GM21390 (cell line): ENCODE measurements around the gene MAD2L2.
A peak's percentile ranks its signal among the peaks of the same experiment; 100 is the strongest.
"Not testable (repeated sequence)": the region's sequence is repeated elsewhere in the genome, so short reads cannot be mapped to it uniquely, and the experiment has no call there.

Experiments
- ATAC-seq: cut with Tn5 transposase; IDR thresholded peaks from one replicate; pipeline ENCODE4 v1.9.1; 2021; ENCODE audit not compliant: unreplicated experiment

MAD2L2 gene

GRCh38 chr1:11654137-11654938 lies 26.6 kb downstream of the MAD2L2 start, which contains the start of the genes FBXO2 and FBXO44:
TSS of gene FBXO2 (minus strand) at chr1:11654429. CDS start at chr1:11654340, 89 bp downstream.
TSS of gene FBXO44 (plus strand) at chr1:11654877. CDS start at chr1:11655836, 959 bp downstream.
- ATAC-seq: peak; percentile 70

DNA sequence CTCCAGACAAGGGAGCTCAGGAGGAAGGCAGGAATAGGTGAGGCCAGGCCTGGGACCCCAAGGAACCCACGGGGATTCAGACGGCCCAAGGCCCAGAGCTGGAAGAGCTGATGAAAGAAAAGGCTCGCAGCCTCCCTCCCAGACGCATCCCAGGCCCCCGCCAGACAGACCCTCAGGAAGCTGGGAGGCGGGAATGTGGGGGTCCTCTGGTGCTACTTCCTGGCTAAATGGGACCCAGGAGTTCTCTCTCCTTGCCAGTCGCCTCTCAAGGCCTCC lies 27.1 kb downstream of the MAD2L2 start:
- no peak for ATAC-seq

DNA sequence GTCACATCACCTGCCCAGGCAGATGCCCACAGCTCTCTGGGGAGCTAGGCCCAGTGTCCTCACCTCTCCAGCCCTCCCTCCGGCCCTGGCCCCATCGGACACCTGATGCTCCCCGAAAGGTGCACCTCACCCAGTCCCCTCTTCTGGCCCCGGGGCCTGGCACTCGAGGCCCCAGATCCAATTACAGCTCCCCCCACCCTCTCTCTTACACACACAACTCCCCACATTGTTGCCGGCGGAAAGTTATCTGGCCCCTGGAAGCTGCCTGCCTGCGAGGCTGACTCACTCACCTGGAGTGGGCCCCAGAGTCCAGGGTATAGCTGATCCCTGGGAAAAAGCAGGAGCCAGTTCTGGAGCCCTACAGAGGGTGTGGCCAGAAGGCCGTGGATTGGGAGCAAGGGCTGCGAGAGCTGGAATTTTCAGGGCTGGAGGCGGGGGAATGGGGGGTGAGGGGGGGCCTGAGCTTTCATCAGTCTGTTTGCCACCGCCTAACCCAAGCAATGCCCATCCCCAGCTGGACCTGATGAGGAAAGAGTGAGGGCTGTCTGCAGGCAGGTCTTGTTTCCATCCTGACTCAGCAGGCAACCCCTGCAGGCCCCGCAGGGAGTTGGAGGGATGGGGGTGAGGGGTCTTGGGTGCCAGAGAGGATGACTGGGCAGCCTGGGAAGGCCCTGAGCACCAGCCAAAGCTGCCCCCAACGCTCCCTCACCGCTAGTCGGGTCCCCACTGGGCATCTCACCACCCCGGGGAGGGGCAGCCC lies 27.7 kb downstream of the MAD2L2 start:
- no peak for ATAC-seq

- ATAC-seq: no peak
Observed at GRCh38 chr1:11652203-11652780, 28.7 kb downstream of the MAD2L2 start.

DNA sequence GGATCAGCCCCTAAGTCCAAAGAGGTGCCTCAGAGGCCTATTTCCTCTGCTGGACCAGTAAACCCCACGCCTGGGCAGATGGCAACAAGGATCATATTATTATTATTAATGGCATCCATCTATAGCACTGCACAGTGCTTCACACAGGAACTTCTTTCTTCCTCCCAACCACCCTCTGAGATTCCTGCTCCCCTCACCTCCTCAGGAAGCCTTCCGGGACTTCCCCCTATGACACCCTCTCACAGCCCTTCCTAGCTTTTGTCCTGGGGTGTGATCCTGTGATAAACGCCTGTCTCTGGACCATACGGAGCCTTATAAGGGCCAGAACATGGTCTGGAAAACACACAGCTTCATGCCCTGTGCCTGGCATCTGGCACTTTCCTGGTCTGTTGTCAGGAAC lies 29.9 kb downstream of the MAD2L2 start:
- ATAC-seq: no peak

GRCh38 chr1:11650331-11650991 lies 30.5 kb downstream of the MAD2L2 start:
- no peak for ATAC-seq

DNA sequence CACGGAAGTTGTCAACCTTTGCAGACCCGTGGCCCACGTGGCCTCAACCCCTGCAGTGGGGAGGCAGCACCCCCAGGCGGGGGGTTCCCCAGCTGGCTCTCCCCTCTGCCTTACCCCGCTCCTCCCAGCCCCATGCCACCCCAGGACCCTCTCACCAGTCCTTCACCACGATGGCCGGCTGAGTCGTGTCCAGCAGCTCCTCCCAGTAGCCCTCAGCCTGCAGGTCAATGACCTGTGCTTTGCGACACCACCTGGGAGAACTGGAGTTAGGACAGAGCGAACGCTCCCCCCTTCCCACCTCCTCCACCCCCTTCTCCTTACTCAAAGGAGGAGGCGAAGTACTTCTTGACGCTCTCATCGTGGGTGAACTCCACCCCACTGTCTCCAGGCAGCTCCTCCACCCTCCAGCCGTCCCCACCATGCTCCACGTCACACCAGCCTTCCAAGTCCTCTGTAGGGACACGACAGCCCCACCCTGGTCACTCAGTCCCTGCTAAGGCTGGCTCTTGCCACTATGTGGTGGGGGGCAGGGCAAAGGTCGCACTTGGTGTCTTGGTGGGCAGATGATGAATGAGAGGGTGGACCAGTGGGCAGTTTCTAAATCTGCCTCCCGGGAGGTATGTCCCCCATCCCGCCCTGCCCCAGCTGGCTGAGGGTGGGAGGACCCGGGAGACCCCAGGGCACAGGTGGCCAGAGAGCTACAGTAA lies 31.2 kb downstream of the MAD2L2 start:
- no peak for ATAC-seq

GRCh38 chr1:11649237-11649623 lies 31.7 kb downstream of the MAD2L2 start:
- ATAC-seq: no peak

DNA sequence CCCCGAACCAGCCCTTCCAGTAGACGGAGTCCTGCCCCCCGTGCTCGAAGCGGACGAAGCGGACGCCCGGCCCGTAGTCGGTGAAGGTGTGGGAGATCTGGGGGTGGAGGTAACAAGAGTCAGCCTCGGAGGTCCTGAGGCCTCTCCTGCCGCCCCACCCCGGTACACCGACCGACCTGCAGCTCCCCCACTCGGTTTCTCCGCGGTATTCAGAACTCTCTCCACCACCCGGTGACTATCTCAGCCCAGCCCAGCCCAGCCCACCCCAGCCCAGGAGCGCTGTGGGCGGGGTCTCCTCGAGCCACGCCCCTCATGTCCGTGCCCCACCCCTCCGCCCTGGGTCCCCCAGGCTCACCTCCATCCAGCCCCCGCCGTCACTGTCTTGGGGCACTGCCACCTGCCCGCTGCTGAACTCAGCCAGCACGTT lies 32.2 kb downstream of the MAD2L2 start:
- ATAC-seq: no peak

DNA sequence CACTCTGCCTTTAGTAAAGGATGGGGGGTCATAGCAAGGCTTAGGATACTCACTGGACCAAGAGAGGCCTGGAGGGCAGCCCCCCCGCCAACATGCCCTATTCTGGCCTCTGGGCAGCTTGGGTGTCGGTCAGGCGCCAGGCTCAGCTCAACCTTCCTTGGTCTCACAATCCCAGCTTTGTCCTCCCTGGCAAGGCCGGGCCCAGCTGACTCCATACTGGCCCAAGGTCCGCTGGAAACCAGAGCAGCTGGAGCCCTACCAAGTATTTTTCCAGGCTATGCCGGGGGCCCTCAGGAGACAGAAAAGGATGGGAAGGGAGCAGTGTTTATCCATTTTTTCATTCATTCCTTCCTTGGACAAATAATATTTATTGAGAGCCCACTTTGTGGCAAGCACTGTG lies 32.9 kb downstream of the MAD2L2 start:
- no peak for ATAC-seq

- no peak for ATAC-seq
Observed at GRCh38 chr1:11647333-11647732, 33.6 kb downstream of the MAD2L2 start.

- no peak for ATAC-seq
Observed at GRCh38 chr1:11646317-11646716, 34.6 kb downstream of the MAD2L2 start.

DNA sequence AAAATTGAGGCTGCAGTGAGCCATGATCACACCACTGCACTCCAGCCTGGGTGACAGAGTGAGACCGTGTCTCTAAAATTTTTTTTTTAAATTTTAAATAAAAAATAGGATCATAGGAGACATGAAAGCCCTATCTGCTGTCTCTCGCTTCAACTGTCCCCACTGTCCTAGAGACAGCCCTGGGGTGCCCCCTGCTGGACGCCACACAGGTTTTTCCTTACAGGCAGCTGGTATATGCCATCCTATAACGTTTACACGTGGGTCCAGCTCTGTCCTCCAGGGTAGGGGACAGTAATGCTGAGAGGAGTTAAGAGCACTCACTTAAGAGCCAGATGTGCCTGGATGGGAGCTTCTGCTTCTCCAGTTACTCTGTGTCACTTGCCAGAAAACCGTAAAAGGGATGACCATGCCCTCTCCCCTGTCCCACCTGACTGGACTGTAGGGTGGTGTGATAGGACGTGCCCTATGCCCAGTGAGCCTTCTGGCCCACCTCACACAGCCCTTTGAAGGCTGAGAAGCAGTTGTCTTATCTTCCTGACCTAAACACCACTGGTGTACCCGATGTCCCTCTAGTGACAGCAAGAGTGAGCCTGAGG lies 35.2 kb downstream of the MAD2L2 start:
- ATAC-seq: no peak

GRCh38 chr1:11645270-11645669 lies 35.7 kb downstream of the MAD2L2 start:
- ATAC-seq: no peak

GRCh38 chr1:11643782-11644181 lies 37.2 kb downstream of the MAD2L2 start:
- no peak for ATAC-seq

- not testable (repeated sequence) for ATAC-seq
Observed at GRCh38 chr1:11642418-11643017, 38.4 kb downstream of the MAD2L2 start.

DNA sequence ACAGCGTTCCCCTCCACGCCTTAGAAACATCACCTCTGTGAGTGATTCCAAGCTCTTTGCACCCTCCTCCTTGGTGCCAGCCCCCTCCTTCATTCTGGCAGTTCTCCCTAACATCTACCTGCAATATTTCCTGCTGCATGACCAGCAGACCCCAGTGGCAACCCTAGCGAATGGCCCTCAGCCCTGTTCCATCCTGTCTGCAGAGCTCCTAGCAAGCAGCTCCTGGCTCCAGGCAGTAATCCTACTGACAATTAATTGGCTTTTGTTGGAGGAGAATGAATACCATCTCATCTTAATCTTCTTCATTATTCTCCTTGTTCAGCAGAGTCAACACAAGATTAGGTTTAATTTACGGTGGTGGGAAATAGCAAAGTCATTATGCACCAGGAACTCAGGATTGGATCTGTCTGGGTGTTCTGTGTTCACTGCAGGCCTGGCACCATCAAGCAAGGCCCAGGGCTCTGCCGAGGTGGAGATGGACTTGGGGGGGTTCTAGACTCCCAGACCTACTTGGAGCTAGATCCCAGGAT lies 39.1 kb downstream of the MAD2L2 start:
- no peak for ATAC-seq

DNA sequence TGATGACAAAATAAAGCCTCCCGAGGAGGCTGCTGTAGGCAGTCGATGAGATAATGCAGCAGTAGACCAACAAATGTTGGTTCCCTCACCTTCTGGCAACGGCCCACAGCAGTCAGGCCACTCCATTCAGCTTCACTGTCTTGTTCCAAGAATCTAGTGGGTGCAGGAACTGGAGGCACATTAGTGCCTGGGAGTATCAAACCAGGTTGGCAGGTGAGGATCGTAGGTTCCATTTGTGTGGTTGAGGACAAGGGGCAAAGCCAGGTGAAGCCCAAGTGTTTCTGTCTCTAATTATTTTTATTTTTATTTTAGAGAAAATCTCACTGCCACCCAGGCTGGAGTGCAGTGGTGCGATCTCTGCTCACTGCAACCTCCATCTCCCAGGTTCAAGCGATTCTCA lies 40.0 kb downstream of the MAD2L2 start:
- ATAC-seq: no peak

DNA sequence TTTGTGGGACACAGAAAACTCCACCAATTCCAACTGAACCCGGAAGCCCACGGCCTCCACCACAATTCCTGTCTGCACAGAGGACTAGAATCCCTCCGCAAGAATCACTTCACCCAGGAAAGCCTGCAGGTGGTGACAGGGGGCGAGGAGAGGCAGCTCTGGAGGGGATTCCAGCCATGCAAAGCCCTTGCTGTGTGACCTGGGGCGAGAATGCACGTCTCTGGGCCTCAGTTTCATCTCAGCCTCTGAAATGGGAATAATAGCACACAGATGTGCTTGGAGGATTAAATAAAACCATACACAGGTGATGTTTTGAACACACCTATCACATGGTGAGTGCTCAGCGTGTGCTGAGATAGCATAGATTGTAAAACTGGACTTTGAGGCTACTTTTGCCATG lies 40.8 kb downstream of the MAD2L2 start:
- ATAC-seq: no peak

GRCh38 chr1:11639372-11639771 lies 41.6 kb downstream of the MAD2L2 start:
- ATAC-seq: no peak
